Renal cortex interstitium (tissue), 15 donors: Measurements from ENCODE around the gene SPINK14. TPM values are rescaled to one million over a fixed set of nuclear protein-coding genes. Genes with fewer than 3 reads are reported as not detected.

Source experiments
- DNase-seq, 11 donors: peaks; one replicate each; pipeline ENCODE4 v3.0.0-alpha.2; 2013; ENCODE audit warnings: low read depth in 9 of 11, low spot score in 4 of 11; ENCODE audit errors: extremely low read depth in 1 of 11
- long read RNA-seq, 16 experiments: transcript quantifications; one replicate each; lab custom pipeline, GENCODE V29; 2026
- polyA plus RNA-seq, 3 donors: library from polyadenylated mRNA; unstranded; fragments of 120-200 nt; gene quantifications; one replicate each; pipeline ENCODE4 v1.2.1, GENCODE V29; 2013; ENCODE audit not compliant: insufficient read length in 3 of 3

SPINK14 gene
- polyA plus RNA-seq = not detected
- long read RNA-seq, donor 1 = 0 reads
- long read RNA-seq, donor 2 = 0 reads
- long read RNA-seq, donor 3 = 0 reads
- long read RNA-seq, donor 4 = 0 reads
- long read RNA-seq, donor 5 = 0 reads
- long read RNA-seq, donor 6 = 0 reads
- long read RNA-seq, donor 7 = 0 reads
- long read RNA-seq, donor 8 = 0 reads
- long read RNA-seq, donor 9 = 0 reads
- long read RNA-seq, donor 10 = 0 reads
- long read RNA-seq, donor 11 = 0 reads
- long read RNA-seq, donor 12 = 0 reads
- long read RNA-seq, donor 13 = 0 reads
- long read RNA-seq, donor 14 = 0 reads
- long read RNA-seq, donor 15 = 0 reads
- long read RNA-seq, donor 16 = 0 reads

- DNase-seq = no peak
Observed at GRCh38 chr5:148168246-148168645, at the start of gene SPINK14. Gene SPINK14 (plus strand): TSS chr5:148168546. CDS start chr5:148169733, 1,187 bp downstream.

GRCh38 chr5:148120317-148120716, 48.0 kb upstream of the SPINK14 start:
- no peak for DNase-seq

GRCh38 chr5:148125641-148126040, 42.7 kb upstream of the SPINK14 start:
- DNase-seq = no peak

GRCh38 chr5:148135091-148136048, 33.0 kb upstream of the SPINK14 start:
- no peak for DNase-seq

- no peak for DNase-seq
Observed at GRCh38 chr5:148140846-148141245, 27.5 kb upstream of the SPINK14 start.

GRCh38 chr5:148141645-148142044, 26.7 kb upstream of the SPINK14 start:
- no peak for DNase-seq

GRCh38 chr5:148145916-148146315, 22.4 kb upstream of the SPINK14 start:
- DNase-seq = peak in 7 of 11 donors; percentile 2 to 36 (median 15)

- DNase-seq = no peak
Observed at GRCh38 chr5:148146487-148146886, 21.9 kb upstream of the SPINK14 start.

- DNase-seq = no peak
Observed at GRCh38 chr5:148147415-148147814, 20.9 kb upstream of the SPINK14 start.

- DNase-seq = no peak
Observed at GRCh38 chr5:148151872-148152271, 16.5 kb upstream of the SPINK14 start.

- DNase-seq = no peak
Observed at GRCh38 chr5:148152781-148153180, 15.6 kb upstream of the SPINK14 start.

- DNase-seq = no peak
Observed at GRCh38 chr5:148156609-148157008, 11.7 kb upstream of the SPINK14 start.

GRCh38 chr5:148162038-148162437, 6.3 kb upstream of the SPINK14 start:
- no peak for DNase-seq

GRCh38 chr5:148163345-148163744, 5.0 kb upstream of the SPINK14 start:
- DNase-seq = no peak

GRCh38 chr5:148166550-148167283, 1.6 kb upstream of the SPINK14 start:
- no peak for DNase-seq

GRCh38 chr5:148172377-148172776, 4.0 kb downstream of the SPINK14 start:
- DNase-seq = no peak

- no peak for DNase-seq
Observed at GRCh38 chr5:148176480-148176879, 8.1 kb downstream of the SPINK14 start.

GRCh38 chr5:148177207-148177606, 8.9 kb downstream of the SPINK14 start:
- no peak for DNase-seq

- peak in 10 of 11 donors; percentile 3 to 41 (median 15) for DNase-seq
Observed at GRCh38 chr5:148179234-148179824, 11.0 kb downstream of the SPINK14 start.
